ENCODE measurements around the gene MRPL23.

Gene MRPL23

DNA sequence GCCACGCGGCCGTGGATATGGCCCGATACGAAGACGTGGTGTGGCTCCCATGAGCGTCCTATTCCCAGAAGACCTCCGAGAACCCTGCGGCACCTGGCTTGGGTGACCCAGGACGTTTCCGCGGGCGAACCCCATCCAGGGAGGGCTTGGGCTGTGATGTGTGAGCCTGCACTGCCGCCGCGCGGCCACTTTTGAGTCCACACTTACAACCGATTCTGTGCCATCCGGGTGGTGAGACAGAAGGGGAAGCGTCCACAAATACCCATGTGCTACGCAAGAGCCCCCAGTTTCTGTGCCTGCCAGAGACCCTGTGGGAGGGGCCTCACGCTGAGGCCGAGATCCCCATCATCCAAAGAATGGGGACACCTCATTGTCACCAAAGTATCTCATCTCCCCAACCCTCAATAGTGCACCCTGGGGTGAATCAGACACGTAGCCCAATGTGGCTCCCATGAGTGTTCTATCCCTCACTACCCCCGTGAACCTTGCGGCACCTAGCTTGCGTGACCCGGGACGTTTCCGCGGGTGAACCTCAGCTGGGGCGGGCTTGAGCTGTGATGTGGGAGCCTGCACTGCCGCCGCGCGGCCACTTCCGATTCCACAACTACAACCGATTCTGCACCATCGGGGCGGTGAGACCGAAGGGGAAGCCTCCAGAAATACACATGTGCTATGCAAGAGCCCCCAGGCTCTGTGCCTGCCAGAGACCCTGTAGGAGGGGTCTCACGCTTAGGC lies 55.1 kb downstream of the MRPL23 start:
- no peaks in the 10 kb centered on the region for H3K27me3 ChIP-seq (ENCODE audit: control insufficient read depth, low read length)
- H3K4me2 ChIP-seq (ENCODE audit: low read length), result no peak overlapping the region
- no peaks in the 10 kb centered on the region for H3K9me2 ChIP-seq (replicated peaks; ENCODE audit: control insufficient read depth, low read length)
- no peak overlapping the region for H3K4me3 ChIP-seq (ENCODE audit: low read length)
- no peak overlapping the region for H3K27ac ChIP-seq (ENCODE audit: low read depth, low read length)
- no peaks in the 10 kb centered on the region for H4K20me1 ChIP-seq (ENCODE audit: control insufficient read depth, insufficient read depth, low read depth, low read length)
- H3K36me3 ChIP-seq (ENCODE audit: control insufficient read depth, low read length), result no peaks in the 10 kb centered on the region
- no peak for TF ChIP-seq EZH2phosphoT487 (IDR thresholded peaks at IDR 0.05; ENCODE audit: borderline replicate concordance, low read length)
- TF ChIP-seq, protein P1, sequence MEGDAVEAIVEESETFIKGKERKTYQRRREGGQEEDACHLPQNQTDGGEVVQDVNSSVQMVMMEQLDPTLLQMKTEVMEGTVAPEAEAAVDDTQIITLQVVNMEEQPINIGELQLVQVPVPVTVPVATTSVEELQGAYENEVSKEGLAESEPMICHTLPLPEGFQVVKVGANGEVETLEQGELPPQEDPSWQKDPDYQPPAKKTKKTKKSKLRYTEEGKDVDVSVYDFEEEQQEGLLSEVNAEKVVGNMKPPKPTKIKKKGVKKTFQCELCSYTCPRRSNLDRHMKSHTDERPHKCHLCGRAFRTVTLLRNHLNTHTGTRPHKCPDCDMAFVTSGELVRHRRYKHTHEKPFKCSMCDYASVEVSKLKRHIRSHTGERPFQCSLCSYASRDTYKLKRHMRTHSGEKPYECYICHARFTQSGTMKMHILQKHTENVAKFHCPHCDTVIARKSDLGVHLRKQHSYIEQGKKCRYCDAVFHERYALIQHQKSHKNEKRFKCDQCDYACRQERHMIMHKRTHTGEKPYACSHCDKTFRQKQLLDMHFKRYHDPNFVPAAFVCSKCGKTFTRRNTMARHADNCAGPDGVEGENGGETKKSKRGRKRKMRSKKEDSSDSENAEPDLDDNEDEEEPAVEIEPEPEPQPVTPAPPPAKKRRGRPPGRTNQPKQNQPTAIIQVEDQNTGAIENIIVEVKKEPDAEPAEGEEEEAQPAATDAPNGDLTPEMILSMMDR (IDR thresholded peaks at IDR 0.05; ENCODE audit: low read depth, low read length, poor library complexity, severe bottlenecking), result no peak
- no peaks in the 10 kb centered on the region for H3K4me1 ChIP-seq (ENCODE audit: control insufficient read depth, low read length)
- no peaks in the 10 kb centered on the region for H3K79me2 ChIP-seq (ENCODE audit: control insufficient read depth, low read length)
- no peaks in the 10 kb centered on the region for H3K9me3 ChIP-seq (ENCODE audit: control insufficient read depth, insufficient read depth, low read length)
- no peaks in the 10 kb centered on the region for H3F3A ChIP-seq (ENCODE audit: control insufficient read depth, insufficient read depth)

GRCh38 chr11:2002807-2003206 lies 55.7 kb downstream of the MRPL23 start:
- no peak overlapping the region for H3K4me2 ChIP-seq (ENCODE audit: low read length)
- no peak overlapping the region for H3K27ac ChIP-seq (ENCODE audit: low read depth, low read length)
- TF ChIP-seq, protein P1 (IDR thresholded peaks at IDR 0.05; ENCODE audit: low read depth, low read length, poor library complexity, severe bottlenecking), result no peak
- TF ChIP-seq EZH2phosphoT487 (IDR thresholded peaks at IDR 0.05; ENCODE audit: borderline replicate concordance, low read length), result no peak
- no peaks in the 10 kb centered on the region for H3K9me2 ChIP-seq (replicated peaks; ENCODE audit: control insufficient read depth, low read length)
- H4K20me1 ChIP-seq (ENCODE audit: control insufficient read depth, insufficient read depth, low read depth, low read length), result no peaks in the 10 kb centered on the region
- H3K4me3 ChIP-seq (ENCODE audit: low read length), result no peak overlapping the region
- no peaks in the 10 kb centered on the region for H3K9me3 ChIP-seq (ENCODE audit: control insufficient read depth, insufficient read depth, low read length)
- H3K4me1 ChIP-seq (ENCODE audit: control insufficient read depth, low read length), result no peaks in the 10 kb centered on the region
- no peaks in the 10 kb centered on the region for H3K79me2 ChIP-seq (ENCODE audit: control insufficient read depth, low read length)
- H3K36me3 ChIP-seq (ENCODE audit: control insufficient read depth, low read length), result no peaks in the 10 kb centered on the region
- H3F3A ChIP-seq (ENCODE audit: control insufficient read depth, insufficient read depth), result no peaks in the 10 kb centered on the region
- H3K27me3 ChIP-seq (ENCODE audit: control insufficient read depth, low read length), result no peaks in the 10 kb centered on the region

- Histone ChIP-seq H3F3A (ENCODE audit: control insufficient read depth, insufficient read depth) (no peaks in the 10 kb centered on the region), H3K9me2 (replicated peaks; ENCODE audit: control insufficient read depth, low read length) (no peaks in the 10 kb centered on the region), H3K4me3 (ENCODE audit: low read length) (no peak overlapping the region), H3K4me1 (ENCODE audit: control insufficient read depth, low read length) (no peaks in the 10 kb centered on the region), H3K27ac (ENCODE audit: low read depth, low read length) (no peak overlapping the region), H3K27me3 (ENCODE audit: control insufficient read depth, low read length) (no peaks in the 10 kb centered on the region), H4K20me1 (ENCODE audit: control insufficient read depth, insufficient read depth, low read depth, low read length) (no peaks in the 10 kb centered on the region), H3K4me2 (ENCODE audit: low read length) (no peak overlapping the region), H3K36me3 (ENCODE audit: control insufficient read depth, low read length) (no peaks in the 10 kb centered on the region), H3K9me3 (ENCODE audit: control insufficient read depth, insufficient read depth, low read length) (no peaks in the 10 kb centered on the region), H3K79me2 (ENCODE audit: control insufficient read depth, low read length) (no peaks in the 10 kb centered on the region)
- TF ChIP-seq, protein P1 (IDR thresholded peaks at IDR 0.05; ENCODE audit: low read depth, low read length, poor library complexity, severe bottlenecking), result no peak
- no peak for TF ChIP-seq EZH2phosphoT487 (IDR thresholded peaks at IDR 0.05; ENCODE audit: borderline replicate concordance, low read length)
These were observed 57.3 kb downstream of the MRPL23 start for GRCh38 chr11:2004466-2004865.

Data from DOHH2 (cell line).